H9 (cell line): Measurements from ENCODE around the gene IL6R. TPM values are rescaled to one million over a fixed set of nuclear protein-coding genes. Genes with fewer than 3 reads are reported as not detected.

Source experiments
- DNase-seq: peaks from one replicate; pipeline ENCODE4 v3.0.0-alpha.2; 2017
- H2AFZ ChIP-seq: one replicate; pipeline ENCODE4 v1.6.1; 2013; ENCODE audit warnings: mild to moderate bottlenecking, low read length, control low read depth, moderate library complexity
- H2AK5ac ChIP-seq: 2 replicates; pipeline ENCODE4 v1.6.1; 2013; ENCODE audit warnings: low read length, control low read depth, mixed read lengths; ENCODE audit not compliant: insufficient read length
- H2BK120ac ChIP-seq: one replicate; pipeline ENCODE4 v1.6.1; 2013; ENCODE audit warnings: low read depth, mild to moderate bottlenecking, low read length, control low read depth, inconsistent platforms; ENCODE audit not compliant: poor library complexity, severe bottlenecking
- H2BK12ac ChIP-seq: 2 replicates; pipeline ENCODE4 v1.6.1; 2013; ENCODE audit warnings: low read length, control low read depth, mixed read lengths, low read depth; ENCODE audit not compliant: insufficient read length
- H2BK15ac ChIP-seq: 2 replicates; pipeline ENCODE4 v1.6.1; 2013; ENCODE audit warnings: low read depth, low read length, control low read depth
- H2BK20ac ChIP-seq: one replicate; pipeline ENCODE4 v1.6.1; 2013; ENCODE audit warnings: low read depth, mild to moderate bottlenecking, low read length, control low read depth, inconsistent platforms; ENCODE audit not compliant: poor library complexity, severe bottlenecking
- H2BK5ac ChIP-seq: 2 replicates; pipeline ENCODE4 v1.6.1; 2013; ENCODE audit warnings: low read length, control low read depth, mixed read lengths; ENCODE audit not compliant: insufficient read length
- H3K14ac ChIP-seq: 2 replicates; pipeline ENCODE4 v1.6.1; 2013; ENCODE audit warnings: low read length, control low read depth; ENCODE audit not compliant: insufficient read depth
- H3K18ac ChIP-seq: 2 replicates; pipeline ENCODE4 v1.6.1; 2013; ENCODE audit warnings: low read depth, mild to moderate bottlenecking, mixed read lengths, low read length, control low read depth; ENCODE audit not compliant: insufficient read length
- H3K23ac ChIP-seq: 2 replicates; pipeline ENCODE4 v1.6.1; 2013; ENCODE audit warnings: low read length, control low read depth, mixed read lengths, low read depth; ENCODE audit not compliant: insufficient read length
- H3K23me2 ChIP-seq: 2 replicates; pipeline ENCODE4 v1.6.1; 2013; ENCODE audit warnings: low read depth, mild to moderate bottlenecking, mixed read lengths, low read length, control low read depth; ENCODE audit not compliant: insufficient read length, poor library complexity, severe bottlenecking
- H3K27ac ChIP-seq: 2 replicates; pipeline ENCODE4 v1.5.1; 2013; ENCODE audit warnings: low read length, control low read depth, mixed read lengths, low read depth; ENCODE audit not compliant: insufficient read length
- H3K27me3 ChIP-seq: 2 replicates; pipeline ENCODE4 v1.6.1; 2013; ENCODE audit warnings: low read length, control low read depth, inconsistent platforms; ENCODE audit not compliant: insufficient read depth
- H3K4ac ChIP-seq: 2 replicates; pipeline ENCODE4 v1.6.1; 2013; ENCODE audit warnings: low read depth, mild to moderate bottlenecking, control low read depth, inconsistent platforms, low read length, moderate library complexity
- H3K4me1 ChIP-seq: 2 replicates; pipeline ENCODE4 v1.6.1; 2013; ENCODE audit warnings: low read length, control low read depth, inconsistent platforms; ENCODE audit not compliant: insufficient read depth
- H3K4me2 ChIP-seq: 2 replicates; pipeline ENCODE4 v1.6.1; 2013; ENCODE audit warnings: low read length, control low read depth, mixed read lengths; ENCODE audit not compliant: insufficient read length, insufficient read depth
- H3K56ac ChIP-seq: 2 replicates; pipeline ENCODE4 v1.6.1; 2013; ENCODE audit warnings: low read depth, mild to moderate bottlenecking, mixed read lengths, low read length, control low read depth; ENCODE audit not compliant: insufficient read length
- H3K79me1 ChIP-seq: 2 replicates; pipeline ENCODE4 v1.6.1; 2013; ENCODE audit warnings: low read depth, mild to moderate bottlenecking, moderate library complexity, low read length, control low read depth, inconsistent platforms; ENCODE audit not compliant: insufficient read depth, poor library complexity, severe bottlenecking
- H3K79me2 ChIP-seq: 2 replicates; pipeline ENCODE4 v1.6.1; 2013; ENCODE audit warnings: low read length, control low read depth, inconsistent platforms; ENCODE audit not compliant: insufficient read depth
- H3K9ac ChIP-seq: 2 replicates; pipeline ENCODE4 v1.6.1; 2013; ENCODE audit warnings: low read length, control low read depth, mixed read lengths; ENCODE audit not compliant: insufficient read length; ENCODE audit errors: extremely low read depth
- H3K9me3 ChIP-seq: one replicate; pipeline ENCODE4 v1.6.1; 2013; ENCODE audit warnings: low read depth, low read length, inconsistent platforms; ENCODE audit not compliant: control insufficient read depth
- H3T11ph ChIP-seq: one replicate; pipeline ENCODE4 v1.6.1; 2013; ENCODE audit warnings: mild to moderate bottlenecking, low read length, control low read depth, inconsistent platforms
- H4K20me1 ChIP-seq: one replicate; pipeline ENCODE4 v1.6.1; 2013; ENCODE audit not compliant: control insufficient read depth, insufficient read length, insufficient read depth
- H4K5ac ChIP-seq: 2 replicates; pipeline ENCODE4 v1.6.1; 2013; ENCODE audit warnings: low read depth, mild to moderate bottlenecking, mixed read lengths, low read length, control low read depth; ENCODE audit not compliant: insufficient read length
- H4K8ac ChIP-seq: replicated peaks from 2 replicates; pipeline ENCODE4 v1.6.1; 2013; ENCODE audit warnings: low read length, control low read depth, mixed read lengths, low read depth; ENCODE audit not compliant: insufficient read length
- H4K91ac ChIP-seq: 2 replicates; pipeline ENCODE4 v1.6.1; 2013; ENCODE audit warnings: low read depth, mild to moderate bottlenecking, moderate library complexity, mixed read lengths, low read length, control low read depth; ENCODE audit not compliant: insufficient read length
- H3K27ac Mint-ChIP-seq, 3 experiments: 2 replicates in 2 of 3; 3 replicates in 1 of 3; pipeline ENCODE4 v1.8.0; 2020 to 2021; ENCODE audit warnings: mixed read lengths in 3 of 3, mild to moderate bottlenecking in 1 of 3, moderate library complexity in 1 of 3
- H3K27me3 Mint-ChIP-seq: 2 replicates; pipeline ENCODE4 v1.8.0; 2021; ENCODE audit warnings: low read depth, mild to moderate bottlenecking, moderate library complexity, mixed read lengths
- H3K36me3 Mint-ChIP-seq, 3 experiments: 2 replicates in 2 of 3; 3 replicates in 1 of 3; pipeline ENCODE4 v1.8.0; 2020 to 2021; ENCODE audit warnings: low read depth in 3 of 3, mixed read lengths in 3 of 3; ENCODE audit not compliant: insufficient read depth in 1 of 3
- H3K4me1 Mint-ChIP-seq, 2 experiments: 2 replicates each; pipeline ENCODE4 v1.8.0; 2020; ENCODE audit warnings: mixed read lengths in 2 of 2
- H3K4me3 Mint-ChIP-seq, 2 experiments: 2 replicates in 1 of 2; 3 replicates in 1 of 2; pipeline ENCODE4 v1.8.0; 2020 to 2021; ENCODE audit warnings: mild to moderate bottlenecking in 2 of 2, mixed read lengths in 2 of 2, moderate library complexity in 1 of 2
- H3K9me3 Mint-ChIP-seq, 2 experiments: 2 replicates in 1 of 2; 3 replicates in 1 of 2; pipeline ENCODE4 v1.8.0; 2020; ENCODE audit warnings: mild to moderate bottlenecking in 2 of 2, mixed read lengths in 2 of 2, moderate library complexity in 1 of 2
- WGBS: extraction: QIAGEN DNeasy Blood & Tissue Kit; methylation state at CpG from one replicate; pipeline ENCODE4 v1.1.7; 2013; ENCODE audit warnings: missing lambda C conversion rate, low lambda C conversion rate, mixed read lengths; ENCODE audit not compliant: insufficient read length; ENCODE audit errors: extremely low coverage; 5-methylcytosine and 5-hydroxymethylcytosine counted together
- total RNA-seq: library from RNA; stranded (reverse); gene quantifications from 2 replicates; pipeline ENCODE4 v1.2.1, GENCODE V29; 2021
- TF ChIP-seq, protein P1 (sequence below): fragments of 200-600 bp; sonication (generic); conservative IDR thresholded peaks from 3 replicates; pipeline ENCODE4 v1.8.0; 2021; ENCODE audit warnings: antibody characterized with exemption, mild to moderate bottlenecking

Gene IL6R
- total RNA-seq, 1 experiment from 2014 or later = 1.7 TPM

GRCh38 chr1:154379301-154379700 lies 25.8 kb upstream of the IL6R start:
- no peaks in the 10 kb centered on the region for H3K4me1 ChIP-seq
- no peaks in the 10 kb centered on the region for H3K79me2 ChIP-seq
- WGBS = no CpG with 5 or more reads among the region's 16 CpGs
- H3K23ac ChIP-seq = no peak overlapping the region
- no peak overlapping the region for H2BK20ac ChIP-seq
- H3K36me3 Mint-ChIP-seq = peaks cover 0 to 1% (median 0%) of the 10 kb centered on the region in 3 experiments; a peak in 2 of 7 replicates
- no peaks in the 10 kb centered on the region for H3K9me3 ChIP-seq
- H3K79me1 ChIP-seq = no peaks in the 10 kb centered on the region
- no peak overlapping the region for H2BK120ac ChIP-seq
- DNase-seq = no peak
- no peaks in the 10 kb centered on the region for H3K23me2 ChIP-seq
- H3K4ac ChIP-seq = no peak overlapping the region
- H3K9me3 Mint-ChIP-seq = peaks cover 0 to 4% of the 10 kb centered on the region in 2 experiments; a peak in 2 of 5 replicates
- no peaks in the 10 kb centered on the region for H4K20me1 ChIP-seq
- TF ChIP-seq, protein P1, sequence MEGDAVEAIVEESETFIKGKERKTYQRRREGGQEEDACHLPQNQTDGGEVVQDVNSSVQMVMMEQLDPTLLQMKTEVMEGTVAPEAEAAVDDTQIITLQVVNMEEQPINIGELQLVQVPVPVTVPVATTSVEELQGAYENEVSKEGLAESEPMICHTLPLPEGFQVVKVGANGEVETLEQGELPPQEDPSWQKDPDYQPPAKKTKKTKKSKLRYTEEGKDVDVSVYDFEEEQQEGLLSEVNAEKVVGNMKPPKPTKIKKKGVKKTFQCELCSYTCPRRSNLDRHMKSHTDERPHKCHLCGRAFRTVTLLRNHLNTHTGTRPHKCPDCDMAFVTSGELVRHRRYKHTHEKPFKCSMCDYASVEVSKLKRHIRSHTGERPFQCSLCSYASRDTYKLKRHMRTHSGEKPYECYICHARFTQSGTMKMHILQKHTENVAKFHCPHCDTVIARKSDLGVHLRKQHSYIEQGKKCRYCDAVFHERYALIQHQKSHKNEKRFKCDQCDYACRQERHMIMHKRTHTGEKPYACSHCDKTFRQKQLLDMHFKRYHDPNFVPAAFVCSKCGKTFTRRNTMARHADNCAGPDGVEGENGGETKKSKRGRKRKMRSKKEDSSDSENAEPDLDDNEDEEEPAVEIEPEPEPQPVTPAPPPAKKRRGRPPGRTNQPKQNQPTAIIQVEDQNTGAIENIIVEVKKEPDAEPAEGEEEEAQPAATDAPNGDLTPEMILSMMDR = no peak
- H3T11ph ChIP-seq = no peak overlapping the region
- H4K5ac ChIP-seq = no peak overlapping the region
- no peak overlapping the region for H2BK12ac ChIP-seq
- no peak overlapping the region for H3K9ac ChIP-seq
- no peak overlapping the region for H3K18ac ChIP-seq
- H3K27me3 ChIP-seq = no peaks in the 10 kb centered on the region
- no peak overlapping the region for H2AFZ ChIP-seq
- no peak overlapping the region for H3K56ac ChIP-seq
- H3K27me3 Mint-ChIP-seq = peaks cover 2% of the 10 kb centered on the region; the same call in 1 of the 2 replicates
- H3K27ac ChIP-seq = no peak overlapping the region
- H3K14ac ChIP-seq = no peak overlapping the region
- H2BK15ac ChIP-seq = no peak overlapping the region
- no peak overlapping the region for H4K91ac ChIP-seq
- H2AK5ac ChIP-seq = no peak overlapping the region
- H3K4me2 ChIP-seq = no peak overlapping the region
- no peak overlapping the region for H4K8ac ChIP-seq
- H3K4me1 Mint-ChIP-seq = no peaks in the 10 kb centered on the region
- H3K4me3 Mint-ChIP-seq = no peak overlapping the region
- no peak overlapping the region for H3K27ac Mint-ChIP-seq
- H2BK5ac ChIP-seq = no peak overlapping the region
